ENCODE results near the gene BRD7.
A peak's percentile ranks its signal among the peaks of the same experiment; 100 is the strongest.

Gene BRD7

DNA sequence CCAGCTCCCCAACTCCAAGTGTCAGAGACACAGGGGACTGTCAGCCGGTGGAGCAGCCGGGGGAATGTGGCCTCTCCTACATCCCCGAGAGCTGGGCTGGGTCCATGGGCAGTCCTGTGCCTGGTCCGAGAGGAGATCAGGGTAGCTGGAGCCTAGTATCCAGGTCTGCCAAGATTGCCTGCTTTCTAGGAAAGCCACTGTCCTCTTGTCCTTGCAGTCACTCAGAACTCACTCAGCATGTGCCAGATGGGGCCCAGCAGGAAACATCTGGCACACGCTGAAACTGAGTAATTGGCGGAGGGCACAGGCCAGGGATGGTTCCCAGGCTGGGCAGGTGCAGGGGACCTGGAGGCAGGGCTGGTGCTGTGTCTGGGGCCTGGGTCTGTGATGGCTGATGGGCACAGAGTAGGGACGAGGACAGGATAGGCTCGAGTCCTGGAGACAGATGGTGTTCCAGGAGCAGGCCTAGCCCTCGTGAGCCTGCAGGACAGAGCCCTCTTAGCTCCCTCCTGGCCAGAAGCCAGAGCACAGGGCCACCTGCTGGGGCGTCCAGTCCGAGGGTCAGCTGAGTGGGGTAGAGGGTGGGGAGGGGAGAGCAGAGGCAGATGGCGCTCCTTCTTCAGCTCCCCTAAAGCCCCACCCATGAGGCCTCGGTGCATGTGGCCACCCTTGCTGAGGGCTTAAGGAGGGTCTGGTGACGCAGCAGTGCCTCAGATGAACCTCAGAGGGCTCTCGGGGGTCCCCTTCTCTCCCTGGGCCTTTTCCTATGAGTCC lies 71.3 kb downstream of the BRD7 start (continued):
- TF ChIP-seq, protein P1, sequence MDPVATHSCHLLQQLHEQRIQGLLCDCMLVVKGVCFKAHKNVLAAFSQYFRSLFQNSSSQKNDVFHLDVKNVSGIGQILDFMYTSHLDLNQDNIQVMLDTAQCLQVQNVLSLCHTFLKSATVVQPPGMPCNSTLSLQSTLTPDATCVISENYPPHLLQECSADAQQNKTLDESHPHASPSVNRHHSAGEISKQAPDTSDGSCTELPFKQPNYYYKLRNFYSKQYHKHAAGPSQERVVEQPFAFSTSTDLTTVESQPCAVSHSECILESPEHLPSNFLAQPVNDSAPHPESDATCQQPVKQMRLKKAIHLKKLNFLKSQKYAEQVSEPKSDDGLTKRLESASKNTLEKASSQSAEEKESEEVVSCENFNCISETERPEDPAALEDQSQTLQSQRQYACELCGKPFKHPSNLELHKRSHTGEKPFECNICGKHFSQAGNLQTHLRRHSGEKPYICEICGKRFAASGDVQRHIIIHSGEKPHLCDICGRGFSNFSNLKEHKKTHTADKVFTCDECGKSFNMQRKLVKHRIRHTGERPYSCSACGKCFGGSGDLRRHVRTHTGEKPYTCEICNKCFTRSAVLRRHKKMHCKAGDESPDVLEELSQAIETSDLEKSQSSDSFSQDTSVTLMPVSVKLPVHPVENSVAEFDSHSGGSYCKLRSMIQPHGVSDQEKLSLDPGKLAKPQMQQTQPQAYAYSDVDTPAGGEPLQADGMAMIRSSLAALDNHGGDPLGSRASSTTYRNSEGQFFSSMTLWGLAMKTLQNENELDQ (tag by site-specific recombination; IDR thresholded peaks at IDR 0.05; ENCODE audit: low read depth) = no peak
- TF ChIP-seq, protein P2, sequence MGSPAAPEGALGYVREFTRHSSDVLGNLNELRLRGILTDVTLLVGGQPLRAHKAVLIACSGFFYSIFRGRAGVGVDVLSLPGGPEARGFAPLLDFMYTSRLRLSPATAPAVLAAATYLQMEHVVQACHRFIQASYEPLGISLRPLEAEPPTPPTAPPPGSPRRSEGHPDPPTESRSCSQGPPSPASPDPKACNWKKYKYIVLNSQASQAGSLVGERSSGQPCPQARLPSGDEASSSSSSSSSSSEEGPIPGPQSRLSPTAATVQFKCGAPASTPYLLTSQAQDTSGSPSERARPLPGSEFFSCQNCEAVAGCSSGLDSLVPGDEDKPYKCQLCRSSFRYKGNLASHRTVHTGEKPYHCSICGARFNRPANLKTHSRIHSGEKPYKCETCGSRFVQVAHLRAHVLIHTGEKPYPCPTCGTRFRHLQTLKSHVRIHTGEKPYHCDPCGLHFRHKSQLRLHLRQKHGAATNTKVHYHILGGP (tag by site-specific recombination; IDR thresholded peaks at IDR 0.05) = peak; percentile 49
- TF ChIP-seq, protein P3, sequence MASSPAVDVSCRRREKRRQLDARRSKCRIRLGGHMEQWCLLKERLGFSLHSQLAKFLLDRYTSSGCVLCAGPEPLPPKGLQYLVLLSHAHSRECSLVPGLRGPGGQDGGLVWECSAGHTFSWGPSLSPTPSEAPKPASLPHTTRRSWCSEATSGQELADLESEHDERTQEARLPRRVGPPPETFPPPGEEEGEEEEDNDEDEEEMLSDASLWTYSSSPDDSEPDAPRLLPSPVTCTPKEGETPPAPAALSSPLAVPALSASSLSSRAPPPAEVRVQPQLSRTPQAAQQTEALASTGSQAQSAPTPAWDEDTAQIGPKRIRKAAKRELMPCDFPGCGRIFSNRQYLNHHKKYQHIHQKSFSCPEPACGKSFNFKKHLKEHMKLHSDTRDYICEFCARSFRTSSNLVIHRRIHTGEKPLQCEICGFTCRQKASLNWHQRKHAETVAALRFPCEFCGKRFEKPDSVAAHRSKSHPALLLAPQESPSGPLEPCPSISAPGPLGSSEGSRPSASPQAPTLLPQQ (tag by site-specific recombination; IDR thresholded peaks at IDR 0.05) = 0 out of 2 replicates have a peak, but pooled peaks have one; percentile 28
- TF ChIP-seq ZNF843 (tag by site-specific recombination; IDR thresholded peaks at IDR 0.05) (no peak), GLIS1 (tag by site-specific recombination; IDR thresholded peaks at IDR 0.05) (peak; percentile 26; the same call in 1 of the 2 replicates), ZNF558 (tag by site-specific recombination; IDR thresholded peaks at IDR 0.05) (no peak), ZNF24 (tag by site-specific recombination; IDR thresholded peaks at IDR 0.05) (no peak), ZXDB (tag by site-specific recombination; IDR thresholded peaks at IDR 0.05) (no peak), KLF7 (tag by site-specific recombination; IDR thresholded peaks at IDR 0.05; ENCODE audit: borderline replicate concordance) (no peak), KLF1 (tag by site-specific recombination; IDR thresholded peaks at IDR 0.05) (no peak), ZNF221 (tag by site-specific recombination; IDR thresholded peaks at IDR 0.05; ENCODE audit: borderline replicate concordance) (no peak), ZNF394 (tag by site-specific recombination; IDR thresholded peaks at IDR 0.05; ENCODE audit: borderline replicate concordance) (no peak), MZF1 (tag by site-specific recombination; IDR thresholded peaks at IDR 0.05; ENCODE audit: borderline replicate concordance) (no peak), ZNF571 (tag by site-specific recombination; IDR thresholded peaks at IDR 0.05) (no peak), ZNF768 (tag by site-specific recombination; IDR thresholded peaks at IDR 0.05) (no peak)
- TF ChIP-seq, protein P4, sequence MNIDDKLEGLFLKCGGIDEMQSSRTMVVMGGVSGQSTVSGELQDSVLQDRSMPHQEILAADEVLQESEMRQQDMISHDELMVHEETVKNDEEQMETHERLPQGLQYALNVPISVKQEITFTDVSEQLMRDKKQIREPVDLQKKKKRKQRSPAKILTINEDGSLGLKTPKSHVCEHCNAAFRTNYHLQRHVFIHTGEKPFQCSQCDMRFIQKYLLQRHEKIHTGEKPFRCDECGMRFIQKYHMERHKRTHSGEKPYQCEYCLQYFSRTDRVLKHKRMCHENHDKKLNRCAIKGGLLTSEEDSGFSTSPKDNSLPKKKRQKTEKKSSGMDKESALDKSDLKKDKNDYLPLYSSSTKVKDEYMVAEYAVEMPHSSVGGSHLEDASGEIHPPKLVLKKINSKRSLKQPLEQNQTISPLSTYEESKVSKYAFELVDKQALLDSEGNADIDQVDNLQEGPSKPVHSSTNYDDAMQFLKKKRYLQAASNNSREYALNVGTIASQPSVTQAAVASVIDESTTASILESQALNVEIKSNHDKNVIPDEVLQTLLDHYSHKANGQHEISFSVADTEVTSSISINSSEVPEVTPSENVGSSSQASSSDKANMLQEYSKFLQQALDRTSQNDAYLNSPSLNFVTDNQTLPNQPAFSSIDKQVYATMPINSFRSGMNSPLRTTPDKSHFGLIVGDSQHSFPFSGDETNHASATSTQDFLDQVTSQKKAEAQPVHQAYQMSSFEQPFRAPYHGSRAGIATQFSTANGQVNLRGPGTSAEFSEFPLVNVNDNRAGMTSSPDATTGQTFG (tag by site-specific recombination; IDR thresholded peaks at IDR 0.05; ENCODE audit: borderline replicate concordance) = no peak
- TF ChIP-seq, protein P5, sequence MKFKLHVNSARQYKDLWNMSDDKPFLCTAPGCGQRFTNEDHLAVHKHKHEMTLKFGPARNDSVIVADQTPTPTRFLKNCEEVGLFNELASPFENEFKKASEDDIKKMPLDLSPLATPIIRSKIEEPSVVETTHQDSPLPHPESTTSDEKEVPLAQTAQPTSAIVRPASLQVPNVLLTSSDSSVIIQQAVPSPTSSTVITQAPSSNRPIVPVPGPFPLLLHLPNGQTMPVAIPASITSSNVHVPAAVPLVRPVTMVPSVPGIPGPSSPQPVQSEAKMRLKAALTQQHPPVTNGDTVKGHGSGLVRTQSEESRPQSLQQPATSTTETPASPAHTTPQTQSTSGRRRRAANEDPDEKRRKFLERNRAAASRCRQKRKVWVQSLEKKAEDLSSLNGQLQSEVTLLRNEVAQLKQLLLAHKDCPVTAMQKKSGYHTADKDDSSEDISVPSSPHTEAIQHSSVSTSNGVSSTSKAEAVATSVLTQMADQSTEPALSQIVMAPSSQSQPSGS (tag by site-specific recombination; IDR thresholded peaks at IDR 0.05; ENCODE audit: low read depth) = no peak

All from HEK293 (cell line).